H1 (cell line): ENCODE measurements around the gene CDH11.

Experiments
- EZH2 ChIP-seq: fragments of 200-600 bp; sonication (generic); IDR thresholded peaks from 2 replicates; pipeline ENCODE4 v1.7.1; 2012; ENCODE audit warnings: low read depth, mild to moderate bottlenecking, moderate library complexity, low read length, inconsistent platforms; ENCODE audit not compliant: severe bottlenecking
- GABPA ChIP-seq: IDR thresholded peaks from 2 replicates; pipeline ENCODE4 v1.6.1; 2011; ENCODE audit warnings: mild to moderate bottlenecking, low read length, moderate library complexity, borderline replicate concordance; ENCODE audit not compliant: insufficient read depth
- MAFK ChIP-seq: IDR thresholded peaks from 2 replicates; pipeline ENCODE4 v1.6.1; 2012; ENCODE audit warnings: low read depth, mild to moderate bottlenecking, improper control_type of control experiment, low read length
- POLR2AphosphoS5 ChIP-seq: IDR thresholded peaks from 2 replicates; pipeline ENCODE4 v1.6.1; 2011; ENCODE audit warnings: low read depth, low read length
- RBBP5 ChIP-seq: IDR thresholded peaks from 2 replicates; pipeline ENCODE4 v1.7.1; 2012; ENCODE audit warnings: low read depth, mild to moderate bottlenecking, inconsistent platforms, low read length, moderate library complexity, borderline replicate concordance
- SRF ChIP-seq: IDR thresholded peaks from 2 replicates; pipeline ENCODE4 v1.6.1; 2011; ENCODE audit warnings: mild to moderate bottlenecking, low read depth, low read length, moderate library complexity
- TAF7 ChIP-seq: optimal IDR thresholded peaks from 2 replicates; pipeline ENCODE3; 2011; ENCODE audit warnings: low read depth, mild to moderate bottlenecking, inconsistent platforms, low read length, moderate library complexity, borderline replicate concordance
- TF ChIP-seq, protein P1 (sequence below), 3 experiments: IDR thresholded peaks; 1 replicate in 2 of 3; 2 replicates in 1 of 3; pipeline versions ENCODE4 v1.5.1 to v1.6.1; 2011; ENCODE audit warnings: low read length in 3 of 3, mild to moderate bottlenecking in 3 of 3, inconsistent platforms in 2 of 3, low read depth in 1 of 3, moderate library complexity in 1 of 3; ENCODE audit not compliant: insufficient read depth in 1 of 3; ENCODE audit errors: control extremely low read depth in 1 of 3
- TF ChIP-seq, protein P2 (sequence below): IDR thresholded peaks from 2 replicates; pipeline ENCODE4 v1.6.1; 2011; ENCODE audit warnings: low read depth, mild to moderate bottlenecking, low read length; ENCODE audit not compliant: insufficient read depth
- TF ChIP-seq, protein P3 (sequence below): IDR thresholded peaks from 2 replicates; pipeline ENCODE4 v1.6.1; 2012; ENCODE audit warnings: low read length, inconsistent platforms

DNA sequence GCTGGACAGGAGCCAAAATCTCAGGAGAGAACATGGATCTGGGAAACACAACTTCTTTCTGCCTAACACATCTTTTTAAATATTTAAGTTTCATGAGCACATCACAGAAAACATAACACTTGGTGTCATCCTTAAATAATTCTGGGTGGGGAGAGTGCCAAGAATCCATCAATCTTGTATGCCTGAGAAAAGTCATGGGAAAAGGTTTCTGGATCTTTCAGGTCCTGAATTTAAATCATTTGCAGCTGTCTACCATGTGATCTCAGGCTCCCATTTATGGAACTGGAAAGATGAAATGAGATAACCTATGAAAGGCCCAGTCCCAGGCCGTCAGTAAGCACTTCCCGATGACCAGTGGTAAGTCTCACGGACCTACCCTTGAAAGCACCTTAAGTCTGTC lies 15.1 kb downstream of the CDH11 start:
- TF ChIP-seq, protein P1, sequence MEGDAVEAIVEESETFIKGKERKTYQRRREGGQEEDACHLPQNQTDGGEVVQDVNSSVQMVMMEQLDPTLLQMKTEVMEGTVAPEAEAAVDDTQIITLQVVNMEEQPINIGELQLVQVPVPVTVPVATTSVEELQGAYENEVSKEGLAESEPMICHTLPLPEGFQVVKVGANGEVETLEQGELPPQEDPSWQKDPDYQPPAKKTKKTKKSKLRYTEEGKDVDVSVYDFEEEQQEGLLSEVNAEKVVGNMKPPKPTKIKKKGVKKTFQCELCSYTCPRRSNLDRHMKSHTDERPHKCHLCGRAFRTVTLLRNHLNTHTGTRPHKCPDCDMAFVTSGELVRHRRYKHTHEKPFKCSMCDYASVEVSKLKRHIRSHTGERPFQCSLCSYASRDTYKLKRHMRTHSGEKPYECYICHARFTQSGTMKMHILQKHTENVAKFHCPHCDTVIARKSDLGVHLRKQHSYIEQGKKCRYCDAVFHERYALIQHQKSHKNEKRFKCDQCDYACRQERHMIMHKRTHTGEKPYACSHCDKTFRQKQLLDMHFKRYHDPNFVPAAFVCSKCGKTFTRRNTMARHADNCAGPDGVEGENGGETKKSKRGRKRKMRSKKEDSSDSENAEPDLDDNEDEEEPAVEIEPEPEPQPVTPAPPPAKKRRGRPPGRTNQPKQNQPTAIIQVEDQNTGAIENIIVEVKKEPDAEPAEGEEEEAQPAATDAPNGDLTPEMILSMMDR (IDR thresholded peaks at IDR 0.05; ENCODE audit: control extremely low read depth in 1 of 3, insufficient read depth in 1 of 3, low read depth in 1 of 3, low read length in 3 of 3) = no peak
- TF ChIP-seq RBBP5 (no peak), SRF (no peak), POLR2AphosphoS5 (no peak), TAF7 (no peak), EZH2 (no peak), MAFK (no peak), GABPA (no peak)
- TF ChIP-seq, protein P2, sequence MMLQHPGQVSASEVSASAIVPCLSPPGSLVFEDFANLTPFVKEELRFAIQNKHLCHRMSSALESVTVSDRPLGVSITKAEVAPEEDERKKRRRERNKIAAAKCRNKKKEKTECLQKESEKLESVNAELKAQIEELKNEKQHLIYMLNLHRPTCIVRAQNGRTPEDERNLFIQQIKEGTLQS = no peak
- TF ChIP-seq, protein P3, sequence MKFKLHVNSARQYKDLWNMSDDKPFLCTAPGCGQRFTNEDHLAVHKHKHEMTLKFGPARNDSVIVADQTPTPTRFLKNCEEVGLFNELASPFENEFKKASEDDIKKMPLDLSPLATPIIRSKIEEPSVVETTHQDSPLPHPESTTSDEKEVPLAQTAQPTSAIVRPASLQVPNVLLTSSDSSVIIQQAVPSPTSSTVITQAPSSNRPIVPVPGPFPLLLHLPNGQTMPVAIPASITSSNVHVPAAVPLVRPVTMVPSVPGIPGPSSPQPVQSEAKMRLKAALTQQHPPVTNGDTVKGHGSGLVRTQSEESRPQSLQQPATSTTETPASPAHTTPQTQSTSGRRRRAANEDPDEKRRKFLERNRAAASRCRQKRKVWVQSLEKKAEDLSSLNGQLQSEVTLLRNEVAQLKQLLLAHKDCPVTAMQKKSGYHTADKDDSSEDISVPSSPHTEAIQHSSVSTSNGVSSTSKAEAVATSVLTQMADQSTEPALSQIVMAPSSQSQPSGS = no peak
